Measurements from ENCODE around the gene UPF2. TPM values are rescaled to one million over a fixed set of nuclear protein-coding genes. Genes with fewer than 3 reads are reported as not detected.
"Not testable (repeated sequence)": the region's sequence is repeated elsewhere in the genome, so short reads cannot be mapped to it uniquely, and the experiment has no call there.

The UPF2 gene
- total and polyA plus RNA-seq, 3 donors from 2014 or later: 15.7 to 43.7 (median 36.9) TPM

GRCh38 chr10:12018438-12019282 lies 23.9 kb downstream of the UPF2 start:
- H3K4me1 ChIP-seq: no peaks in the 10 kb centered on the region
- intact Hi-C loops (cut with DNase I; ENCODE audit: low total_unique reads): no loop called here
- no peaks in the 10 kb centered on the region for H3K27me3 ChIP-seq
- TF ChIP-seq POLR2A (IDR thresholded peaks at IDR 0.05): no peak
- TF ChIP-seq CTCF (IDR thresholded peaks at IDR 0.05): no peak
- WGBS, 2 donors: 85 to 95% methylated on average over 6 of the region's 6 CpGs
- no peaks in the 10 kb centered on the region for H3K36me3 ChIP-seq (ENCODE audit: low read depth, missing control alignments)
- no peaks in the 10 kb centered on the region for H3K9me3 ChIP-seq
- no peak for DNase-seq
- no peak overlapping the region for H3K27ac ChIP-seq
- H3K4me3 ChIP-seq: no peak overlapping the region

- Histone ChIP-seq H3K36me3 (ENCODE audit: low read depth, missing control alignments) (no peaks in the 10 kb centered on the region), H3K9me3 (no peaks in the 10 kb centered on the region), H3K4me1 (no peaks in the 10 kb centered on the region), H3K4me3 (no peak overlapping the region), H3K27ac (no peak overlapping the region), H3K27me3 (no peaks in the 10 kb centered on the region)
- no peak for DNase-seq
- 96% methylated on average over 1 of the region's 1 CpG for WGBS, 2 donors
- TF ChIP-seq CTCF (IDR thresholded peaks at IDR 0.05) (no peak), POLR2A (IDR thresholded peaks at IDR 0.05) (no peak)
- intact Hi-C loops (cut with DNase I; ENCODE audit: low total_unique reads): no loop called here
Observed at GRCh38 chr10:12013926-12014325, 28.7 kb downstream of the UPF2 start.

- DNase-seq; intact Hi-C loops (cut with DNase I; ENCODE audit: low total_unique reads); H3K36me3 ChIP-seq (ENCODE audit: low read depth, missing control alignments); H3K27ac ChIP-seq; H3K4me3 ChIP-seq; H3K27me3 ChIP-seq; H3K4me1 ChIP-seq; H3K9me3 ChIP-seq: not testable (repeated sequence)
- WGBS, 2 donors: 95 to 97% methylated on average over 6 of the region's 6 CpGs
Observed at GRCh38 chr10:12013391-12013790, 29.2 kb downstream of the UPF2 start.

- Histone ChIP-seq H3K4me1 (no peaks in the 10 kb centered on the region), H3K9me3 (no peaks in the 10 kb centered on the region), H3K36me3 (ENCODE audit: low read depth, missing control alignments) (no peaks in the 10 kb centered on the region), H3K4me3 (no peak overlapping the region), H3K27me3 (no peaks in the 10 kb centered on the region), H3K27ac (no peak overlapping the region)
- no peak for TF ChIP-seq POLR2A (IDR thresholded peaks at IDR 0.05)
- TF ChIP-seq CTCF (IDR thresholded peaks at IDR 0.05): no peak
- DNase-seq: no peak
- intact Hi-C loops (cut with DNase I; ENCODE audit: low total_unique reads): no loop called here
- 97 to 98% methylated on average over 4 of the region's 4 CpGs for WGBS, 2 donors
Observed at GRCh38 chr10:12010353-12010752, 32.3 kb downstream of the UPF2 start.

- H3K27ac ChIP-seq; intact Hi-C loops (cut with DNase I; ENCODE audit: low total_unique reads); H3K4me3 ChIP-seq; DNase-seq; H3K4me1 ChIP-seq; H3K27me3 ChIP-seq; H3K36me3 ChIP-seq (ENCODE audit: low read depth, missing control alignments); H3K9me3 ChIP-seq: not testable (repeated sequence)
Observed at GRCh38 chr10:12008842-12009241, 33.8 kb downstream of the UPF2 start.

GRCh38 chr10:12006671-12007070 lies 35.9 kb downstream of the UPF2 start:
- intact Hi-C loops (cut with DNase I; ENCODE audit: low total_unique reads): no loop called here
- no peaks in the 10 kb centered on the region for H3K36me3 ChIP-seq (ENCODE audit: low read depth, missing control alignments)
- H3K27me3 ChIP-seq: no peaks in the 10 kb centered on the region
- H3K4me1 ChIP-seq: no peaks in the 10 kb centered on the region
- H3K9me3 ChIP-seq: no peaks in the 10 kb centered on the region
- DNase-seq: no peak
- H3K27ac ChIP-seq: no peak overlapping the region
- no peak overlapping the region for H3K4me3 ChIP-seq
- WGBS, 2 donors: 80 to 87% methylated on average over 4 of the region's 4 CpGs
- TF ChIP-seq POLR2A (IDR thresholded peaks at IDR 0.05): no peak
- no peak for TF ChIP-seq CTCF (IDR thresholded peaks at IDR 0.05)
